ENCODE measurements around the gene PDE4D.
"Not testable (repeated sequence)": the region's sequence is repeated elsewhere in the genome, so short reads cannot be mapped to it uniquely, and the experiment has no call there.

Gene PDE4D

DNA sequence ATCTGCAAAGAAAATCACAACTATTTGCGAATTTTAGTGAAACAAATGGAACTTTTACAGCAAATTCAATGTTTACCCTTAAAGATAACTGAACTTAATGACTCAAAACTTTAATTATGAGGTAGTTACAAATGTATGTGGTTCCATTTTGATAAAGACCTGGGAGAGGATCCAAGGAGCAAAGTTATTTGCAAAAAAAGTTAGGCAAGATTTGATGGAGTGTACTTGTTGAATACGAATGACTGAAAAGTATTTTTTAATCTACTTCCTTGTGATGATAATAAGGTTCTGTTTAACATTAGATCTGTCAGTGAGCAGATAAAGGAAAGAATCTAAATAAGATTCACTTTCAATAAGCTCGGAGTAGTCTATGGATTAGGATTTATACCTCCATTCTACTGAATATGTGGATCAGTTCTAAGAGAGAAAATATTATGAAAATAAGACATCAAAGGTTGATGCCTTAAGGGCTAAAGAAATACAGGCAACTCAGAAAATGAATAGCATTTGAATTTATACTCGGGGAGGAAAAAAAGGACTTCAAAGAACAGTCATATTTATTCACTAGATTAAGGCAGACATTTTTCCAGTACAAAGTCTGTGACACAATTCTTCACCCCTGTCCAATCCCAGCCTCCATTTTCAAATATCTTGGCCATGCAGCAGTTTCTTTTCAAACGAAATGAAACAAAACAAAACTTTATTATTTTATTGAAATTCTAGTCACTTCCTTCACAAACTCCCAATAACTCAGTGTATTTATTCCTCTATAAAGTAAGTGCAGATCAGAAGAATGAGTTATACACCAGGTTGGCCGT is 199.8 kb downstream of the PDE4D start:
- no peak for DNase-seq

DNA sequence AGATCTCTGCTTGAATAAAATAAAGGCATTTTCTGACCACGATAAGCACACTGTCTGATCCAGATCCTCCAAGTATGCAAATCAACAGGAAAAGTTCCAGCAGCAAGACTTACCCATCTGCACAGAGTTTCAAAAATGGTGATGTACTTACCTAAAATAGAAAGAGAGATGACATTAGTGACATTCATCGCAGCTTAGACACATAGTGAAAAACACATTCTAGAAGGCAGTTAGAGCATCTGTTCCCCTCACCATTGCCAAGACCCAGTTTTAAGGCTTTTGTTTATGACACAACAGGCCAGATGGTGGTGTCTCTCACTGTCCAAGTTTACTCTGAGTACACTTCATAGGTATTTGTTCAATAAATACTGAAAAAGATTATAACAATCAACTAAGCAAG is 207.7 kb downstream of the PDE4D start:
- DNase-seq = no peak

DNA sequence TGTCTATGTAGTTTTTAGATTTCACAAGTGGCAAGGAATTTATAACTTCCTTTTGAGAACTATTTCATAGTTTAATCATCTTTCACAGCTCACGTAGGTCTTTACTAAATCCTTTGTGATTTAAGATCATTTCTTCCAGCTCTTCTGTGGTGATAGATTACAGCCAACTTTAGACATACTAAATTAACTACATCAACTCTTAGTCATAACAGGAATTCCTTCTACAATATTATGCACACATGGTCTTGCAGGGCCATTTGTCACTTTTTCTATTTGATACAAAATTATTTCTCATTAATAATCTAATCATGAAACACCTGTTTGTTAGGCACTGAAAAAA is 208.4 kb downstream of the PDE4D start:
- DNase-seq = no peak

DNA sequence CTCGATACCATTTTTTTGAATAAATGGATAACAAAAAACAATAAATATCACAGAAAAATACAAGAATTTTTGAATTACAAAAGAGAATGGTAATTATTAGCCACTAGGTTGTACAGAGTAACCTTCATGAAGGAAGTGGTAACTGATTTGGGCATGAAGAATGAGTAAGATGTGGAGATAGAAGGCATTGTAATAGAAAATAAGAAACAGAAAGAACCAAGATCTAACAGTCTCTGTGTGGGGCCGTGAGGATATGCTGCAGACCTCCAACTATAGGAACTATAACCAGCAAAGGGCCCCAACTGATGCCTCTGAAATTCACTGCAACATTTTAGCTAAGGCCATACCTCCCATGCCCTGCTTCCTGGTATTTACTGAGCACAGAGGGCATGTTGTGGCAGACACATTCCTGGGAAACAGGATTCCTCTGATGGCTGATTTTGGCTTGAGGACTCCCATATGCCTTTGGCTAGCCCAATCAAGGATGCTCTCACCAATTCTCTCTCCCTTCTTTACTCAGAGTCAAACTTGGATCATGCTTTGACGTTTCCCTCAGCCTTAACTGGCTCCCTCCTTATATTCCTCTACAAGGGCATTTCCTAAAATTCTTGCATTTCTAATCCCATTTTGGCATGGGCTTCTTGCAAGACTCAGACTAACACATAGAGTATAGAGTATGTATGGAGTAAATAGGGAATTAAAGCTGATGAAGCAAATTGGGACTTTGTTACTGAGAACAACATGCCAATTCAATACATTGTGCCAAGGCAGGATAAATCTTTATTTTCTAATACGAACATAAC is 208.9 kb downstream of the PDE4D start:
- no peak for DNase-seq

DNA sequence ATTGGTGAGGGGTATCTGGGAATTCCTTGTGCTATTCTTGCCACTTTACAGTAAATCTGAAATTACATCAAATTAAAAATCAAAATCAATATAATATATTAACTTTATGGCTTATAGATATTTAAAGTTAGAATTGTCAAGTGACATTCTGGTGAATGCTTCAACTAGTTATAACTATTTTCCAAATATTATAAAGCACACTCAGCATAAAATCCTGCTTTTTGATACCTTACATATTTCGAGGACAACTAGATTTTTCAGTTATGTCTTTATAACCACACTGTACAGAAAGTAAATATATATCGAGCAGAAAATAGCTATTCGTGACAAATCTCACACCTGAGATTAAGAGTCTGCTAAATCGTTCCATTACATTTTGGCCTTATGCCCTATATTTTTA is 210.2 kb downstream of the PDE4D start:
- DNase-seq = no peak

DNA sequence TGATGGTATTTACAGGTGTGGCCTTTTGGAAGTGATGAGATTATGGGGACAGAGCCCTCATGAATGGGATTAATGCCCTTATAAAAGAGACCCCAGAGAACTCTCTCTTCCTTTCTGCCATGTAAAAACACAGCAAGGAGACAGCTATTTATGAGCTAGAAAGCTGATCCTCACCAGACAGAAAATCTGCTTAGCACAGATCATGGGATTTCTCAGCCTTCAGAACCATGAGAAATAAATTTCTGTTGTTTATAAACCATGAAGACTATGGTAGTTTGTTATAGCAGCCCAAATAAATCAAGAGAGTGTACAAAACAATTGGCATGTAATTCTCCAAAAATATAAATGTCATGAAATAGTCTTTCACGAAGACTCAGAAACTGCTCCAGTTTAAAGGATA is 211.0 kb downstream of the PDE4D start:
- DNase-seq = no peak

DNA sequence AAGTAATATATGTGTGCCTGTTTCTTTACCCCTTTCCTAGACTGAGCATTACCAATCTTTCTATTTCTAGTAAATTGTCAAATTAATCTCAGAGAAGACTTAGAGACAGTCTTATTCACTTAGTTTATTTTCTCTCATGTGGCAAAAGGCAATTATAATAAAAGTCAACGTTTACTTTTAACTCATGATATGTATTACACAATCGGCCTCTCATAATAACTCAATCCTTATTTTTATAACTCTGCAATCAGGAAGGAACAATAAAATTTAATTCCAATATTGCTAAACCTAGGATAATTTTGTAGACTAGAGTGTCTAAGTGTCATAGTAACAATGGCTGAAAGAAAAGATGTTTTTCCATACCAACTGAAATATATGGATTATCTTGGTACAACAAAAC is 214.6 kb downstream of the PDE4D start:
- DNase-seq = no peak

DNA sequence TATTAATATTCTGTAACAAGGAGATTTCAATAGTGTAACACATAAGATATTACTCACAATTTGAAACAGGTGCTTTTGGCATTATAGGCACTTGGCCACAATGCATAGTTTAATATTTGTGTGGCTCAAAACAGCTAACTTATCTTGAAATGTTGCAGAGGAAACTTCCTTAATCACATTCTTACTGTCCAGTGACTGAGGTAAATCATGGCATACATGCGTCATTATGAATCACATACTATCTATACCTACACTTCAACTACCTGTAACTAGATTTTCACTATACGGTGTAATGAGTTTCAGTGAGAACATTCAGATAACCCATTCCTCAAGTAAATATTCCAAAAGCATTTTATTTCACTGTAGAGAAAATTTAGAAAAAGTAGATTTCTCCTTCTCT is 218.8 kb downstream of the PDE4D start:
- no peak for DNase-seq

DNA sequence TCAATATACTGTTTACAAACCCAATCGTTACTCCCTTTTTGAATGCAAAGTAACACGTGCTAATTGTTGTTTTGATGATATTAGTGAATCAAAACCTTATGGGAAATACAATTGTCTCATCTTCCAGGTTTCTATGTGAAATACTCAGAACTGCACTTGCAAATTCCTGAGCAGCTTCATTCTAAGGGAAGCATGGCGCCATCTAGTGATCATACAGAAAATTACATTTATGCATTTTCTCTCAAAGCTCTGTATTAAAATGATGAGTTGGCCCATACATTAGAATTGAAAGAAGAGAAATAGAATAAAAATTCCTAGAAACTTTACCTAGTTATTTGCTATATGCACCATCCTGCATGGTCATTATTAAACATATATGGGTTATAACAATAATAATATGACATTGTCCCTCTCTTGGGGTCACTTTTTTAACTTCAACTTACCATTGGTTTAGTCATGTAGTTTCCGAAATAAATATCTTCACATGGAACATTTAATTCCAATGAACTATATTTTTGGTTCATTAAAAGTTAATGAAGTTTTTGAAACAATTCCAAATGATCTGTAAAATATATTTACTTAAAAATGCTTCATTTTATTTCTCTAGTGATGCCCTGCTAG is 220.0 kb downstream of the PDE4D start:
- DNase-seq = no peak

DNA sequence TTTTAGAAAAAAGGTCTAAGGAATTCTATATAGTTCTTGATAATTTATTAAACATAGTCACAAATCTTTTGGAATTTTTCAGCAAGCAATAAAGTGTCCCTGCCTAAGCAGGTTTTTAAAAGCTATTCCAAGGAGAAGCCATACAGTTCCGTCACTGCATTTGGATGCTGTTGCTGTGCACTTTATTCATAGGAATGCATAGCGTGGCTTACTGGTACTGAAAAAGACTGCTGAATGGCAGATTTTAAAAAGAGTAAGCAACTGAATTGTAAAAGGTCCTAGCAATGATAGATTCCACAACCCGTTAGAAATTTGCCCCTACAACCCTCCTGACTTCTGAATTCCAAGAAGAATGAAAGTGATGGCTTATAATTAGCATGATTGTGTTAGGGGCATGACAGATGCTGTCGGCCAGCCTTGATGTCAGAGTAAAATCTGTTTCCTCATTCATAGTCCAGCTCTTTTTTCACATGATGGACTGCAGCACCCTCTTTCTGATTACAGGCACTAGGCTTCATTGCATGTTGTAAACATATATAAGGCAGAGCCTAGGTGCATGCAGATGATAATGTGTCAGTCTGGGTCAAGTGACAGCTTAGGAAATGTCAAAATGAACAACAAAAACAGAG is 227.0 kb downstream of the PDE4D start:
- DNase-seq = no peak

DNA sequence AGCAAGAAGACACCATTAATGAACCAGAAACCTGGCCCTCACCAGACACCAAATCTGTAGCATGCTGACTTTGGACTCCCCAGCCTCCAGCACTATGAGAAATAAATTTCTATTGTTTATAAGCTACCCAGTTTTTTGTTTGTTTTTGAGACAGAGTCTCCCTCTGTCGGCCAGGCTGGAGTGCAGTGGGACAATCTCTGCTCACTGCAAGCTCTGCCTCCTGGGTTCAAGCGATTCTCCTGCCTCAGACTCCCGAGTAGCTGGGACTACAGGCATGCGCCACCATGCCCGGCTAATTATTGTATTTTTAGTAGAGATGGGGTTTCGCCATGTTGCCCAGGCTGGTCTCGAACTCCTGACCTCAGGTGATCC is 227.7 kb downstream of the PDE4D start:
- not testable (repeated sequence) for DNase-seq

DNA sequence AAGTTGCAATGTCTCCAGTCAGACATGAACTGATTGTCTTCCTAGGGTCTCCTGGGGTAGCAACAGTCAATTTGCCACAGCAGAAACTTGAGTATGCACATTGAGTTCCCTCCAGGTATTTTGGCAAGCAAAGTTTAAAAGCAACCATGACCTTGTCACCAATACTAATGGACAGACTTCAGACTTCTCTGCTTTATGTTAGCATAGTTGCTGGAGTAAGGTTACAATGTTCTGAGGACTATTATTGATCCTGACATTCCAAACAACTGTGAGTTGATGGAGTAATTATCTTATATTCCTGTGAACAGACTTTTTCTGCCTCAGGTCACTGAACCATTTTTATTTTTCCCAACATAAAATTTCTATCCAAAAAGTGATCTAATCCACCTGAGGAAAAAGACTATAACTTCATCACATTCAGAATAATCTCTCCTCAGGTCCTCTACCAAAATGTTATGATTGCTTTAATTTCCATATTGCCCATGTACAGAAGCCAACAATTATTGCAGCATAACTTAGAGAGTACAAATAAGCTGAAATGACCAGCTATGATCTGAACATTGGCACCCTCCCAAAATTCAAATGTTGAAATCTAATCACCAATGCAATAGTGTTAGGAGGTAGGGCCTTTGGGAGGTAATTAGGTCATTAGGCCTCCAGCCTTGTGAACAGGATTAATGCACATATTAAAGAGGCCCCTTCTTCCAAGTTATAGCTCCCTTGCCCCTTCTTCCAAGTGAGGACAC is 228.3 kb downstream of the PDE4D start:
- no peak for DNase-seq

DNA sequence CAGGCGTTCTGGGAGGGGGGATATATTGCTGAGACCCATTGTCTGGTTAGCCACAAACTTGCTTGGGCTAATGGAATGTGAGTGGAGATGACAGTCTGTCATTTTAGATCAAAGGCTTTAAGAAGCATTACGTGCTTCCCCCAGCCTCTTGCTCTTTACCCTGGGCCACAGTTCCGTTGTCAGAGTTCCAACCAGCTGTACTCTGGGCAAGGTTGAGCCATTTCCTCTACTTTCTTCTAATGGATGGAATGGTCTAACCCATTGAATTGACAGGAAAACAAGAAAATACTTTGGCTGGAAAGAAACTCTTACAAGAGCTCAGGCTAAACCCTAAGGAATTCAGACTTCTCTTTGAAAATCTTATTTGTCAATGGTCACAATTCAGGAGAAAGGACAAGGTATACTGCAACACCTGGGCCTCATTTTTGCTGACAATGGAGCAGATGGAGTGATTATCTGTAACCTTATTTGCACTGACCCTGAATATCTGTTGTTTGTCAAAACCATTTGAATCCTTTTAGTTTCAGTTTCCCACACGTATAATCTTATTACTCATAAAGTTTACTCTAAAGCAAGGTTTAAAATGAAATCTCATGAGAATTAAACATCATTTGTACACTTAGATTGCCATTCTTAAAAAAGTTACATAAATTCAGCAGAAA is 231.4 kb downstream of the PDE4D start:
- DNase-seq = no peak

DNA sequence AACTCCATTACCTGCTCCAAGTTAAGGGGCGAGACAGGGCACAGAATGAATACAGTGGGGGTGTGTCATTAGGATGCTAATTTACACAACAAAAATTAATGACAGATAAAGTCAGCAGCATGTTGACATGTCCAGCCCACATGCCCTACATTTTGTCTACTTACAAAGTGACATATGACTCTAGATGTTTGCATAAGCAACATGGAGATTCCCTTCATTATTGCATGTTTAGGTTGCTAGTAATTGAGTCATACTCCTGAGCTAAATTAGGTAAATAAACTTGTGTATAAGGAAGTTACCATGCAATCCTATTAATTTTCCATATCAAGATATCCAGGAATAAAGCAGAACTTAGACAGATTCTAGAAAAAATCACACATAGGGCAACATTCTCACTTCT is 232.2 kb downstream of the PDE4D start:
- DNase-seq = no peak

DNA sequence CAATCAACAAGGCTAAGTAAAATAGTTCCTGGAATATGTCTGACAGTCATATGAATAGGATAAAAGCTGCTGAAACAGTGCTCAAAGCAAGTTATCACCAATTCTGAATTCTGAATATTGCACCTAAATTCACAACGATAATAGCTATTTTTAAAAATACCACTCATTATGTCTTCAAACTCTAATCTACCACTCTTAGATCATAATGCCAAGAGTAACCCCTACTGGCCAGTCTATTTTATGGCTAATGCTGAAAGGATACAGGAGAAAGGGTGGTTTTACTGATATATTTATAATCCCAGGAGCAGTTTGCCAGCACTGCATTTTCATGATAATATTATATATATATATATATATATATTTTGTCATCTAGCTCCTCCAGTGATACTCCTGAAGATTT is 232.8 kb downstream of the PDE4D start:
- DNase-seq = no peak

DNA sequence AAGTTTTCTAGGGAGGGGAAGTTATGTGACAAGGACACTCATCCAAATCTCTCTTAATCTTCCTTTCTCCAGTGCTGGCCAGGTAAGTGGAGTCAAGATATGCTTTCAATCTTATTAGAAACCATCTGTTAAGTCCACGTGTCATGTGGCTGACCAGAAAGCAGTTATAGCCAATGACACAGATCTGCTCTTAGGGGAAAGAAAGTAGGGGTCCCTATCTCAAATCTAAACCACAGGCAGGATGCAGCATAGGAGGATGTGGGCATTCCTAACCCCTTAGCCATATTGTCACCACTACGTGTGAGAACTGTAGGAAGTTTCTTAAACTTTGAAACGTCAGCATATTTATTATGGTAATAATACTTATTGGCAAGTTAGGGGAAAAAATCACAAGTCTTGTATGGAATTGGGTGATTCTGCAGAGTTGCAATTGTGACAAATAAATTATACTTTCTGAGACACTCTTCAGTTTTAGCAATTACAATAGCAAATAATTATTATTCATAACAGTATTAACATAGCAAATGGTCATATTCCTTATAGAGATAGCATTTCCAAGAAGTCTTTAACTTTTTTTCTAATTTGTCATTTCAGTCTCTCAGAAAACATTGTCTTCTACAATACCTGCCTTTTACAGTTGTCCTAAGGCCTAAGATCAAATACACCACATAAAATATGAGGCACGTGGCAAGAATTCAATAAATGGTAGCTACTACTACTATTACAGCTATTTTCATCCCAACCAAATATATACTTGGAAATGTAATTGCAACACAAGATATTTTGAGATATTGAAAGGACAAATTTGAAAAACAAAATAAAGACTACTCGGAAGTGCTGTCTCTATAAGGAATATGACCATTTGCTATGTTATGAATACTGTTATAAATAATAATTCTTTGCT is 236.9 kb downstream of the PDE4D start:
- no peak for DNase-seq

DNA sequence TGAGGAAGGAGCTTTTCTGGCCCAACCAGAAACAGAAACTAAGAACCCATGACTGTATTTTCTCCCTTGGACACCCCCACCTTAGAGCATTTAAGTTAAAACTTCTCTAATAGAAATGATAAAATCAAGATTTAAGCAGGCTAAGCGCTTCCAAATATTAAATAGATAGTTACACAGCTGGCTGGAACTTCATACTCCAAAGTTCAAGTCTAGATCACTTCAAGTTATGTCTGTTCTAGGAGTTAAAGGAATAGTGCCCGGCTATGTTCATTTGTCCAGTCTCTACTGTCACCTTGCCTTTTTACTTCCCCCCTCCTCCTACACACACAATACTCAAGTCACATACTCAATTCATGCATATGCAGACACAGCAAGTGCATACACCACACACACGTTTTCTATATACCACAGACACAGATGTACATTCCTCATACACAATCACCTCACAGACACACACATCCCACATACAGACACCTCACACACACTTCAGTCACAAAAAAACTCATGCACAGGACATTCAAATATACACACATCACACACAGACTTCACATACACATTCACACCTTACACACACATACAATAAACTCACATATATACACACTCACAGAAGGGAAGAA is 237.7 kb downstream of the PDE4D start:
- DNase-seq = no peak

DNA sequence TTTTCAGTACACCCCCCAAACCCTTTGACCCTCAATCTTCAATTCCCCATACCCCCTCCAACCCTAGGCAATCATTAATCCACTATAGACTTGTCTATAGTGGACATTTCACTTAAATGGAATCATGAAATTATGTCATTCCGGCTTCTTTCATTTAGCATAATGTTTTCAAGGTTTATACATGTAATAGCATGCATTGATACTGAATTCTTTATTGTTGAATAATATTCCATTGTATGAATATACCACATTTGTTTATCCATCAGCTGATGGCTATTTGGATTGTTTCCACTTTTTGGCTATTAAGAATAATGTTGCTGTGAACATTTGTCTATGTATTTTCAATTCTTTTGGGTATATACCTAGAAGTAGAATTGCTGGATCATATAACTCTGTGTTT is 238.8 kb downstream of the PDE4D start:
- no peak for DNase-seq

DNA sequence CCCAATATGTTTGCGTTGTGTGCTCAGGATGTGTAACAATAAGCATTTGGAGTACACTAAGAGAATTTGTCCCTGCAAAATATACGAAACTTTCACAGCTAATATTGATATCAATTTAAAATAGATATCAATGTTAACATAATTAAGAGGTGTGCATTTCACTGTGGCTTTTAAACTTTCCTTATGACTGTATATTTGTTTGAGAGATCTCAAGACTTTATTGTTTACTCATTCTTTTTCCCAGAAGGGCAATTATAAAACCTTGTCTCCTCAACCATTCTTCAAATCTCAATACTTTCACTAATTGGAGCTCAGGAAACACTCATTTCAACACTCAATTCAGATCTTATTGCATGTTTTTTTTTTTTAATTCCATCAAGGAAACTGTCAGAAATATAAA is 241.1 kb downstream of the PDE4D start:
- no peak for DNase-seq

All from 8988T (cell line).